Ovary (tissue), 9 donors: ENCODE data around the gene TRAF2. TPM values are rescaled to one million over a fixed set of nuclear protein-coding genes. Genes with fewer than 3 reads are reported as not detected.

Experiments
- DNase-seq, 5 donors: peaks; one replicate each; pipeline ENCODE4 v3.0.0-alpha.2; 2019 to 2020
- H3K27ac ChIP-seq, 2 donors: fragments of 200-600 bp; one replicate each; pipeline versions ENCODE4 v1.5.1 to v1.8.0; 2019 to 2022
- H3K27me3 ChIP-seq: fragments of 200-600 bp; one replicate; pipeline ENCODE4 v1.8.0; 2022
- H3K36me3 ChIP-seq: fragments of 200-600 bp; sonication (generic); one replicate; pipeline ENCODE4 v1.5.1; 2019
- H3K4me1 ChIP-seq: one replicate; pipeline ENCODE4 v1.8.1; 2013; ENCODE audit warnings: mild to moderate bottlenecking, moderate library complexity; ENCODE audit not compliant: insufficient read depth
- H3K4me3 ChIP-seq: fragments of 200-600 bp; sonication (generic); one replicate; pipeline ENCODE4 v1.5.1; 2017
- H3K9me3 ChIP-seq, 2 donors: fragments of 200-600 bp in 1 of 2; sonication (generic) in 1 of 2; one replicate each; pipeline versions ENCODE4 v1.5.1 to v1.8.1; 2013 to 2019; ENCODE audit warnings: mild to moderate bottlenecking in 1 of 2, moderate library complexity in 1 of 2
- CTCF ChIP-seq, 3 donors: fragments of 450-650 bp in 2 of 3; fragments of 200-600 bp in 1 of 3; IDR thresholded peaks; one replicate each; pipeline versions ENCODE4 v1.5.1 to v1.8.0; 2016 to 2022; ENCODE audit warnings: antibody characterized with exemption in 3 of 3, mild to moderate bottlenecking in 1 of 3
- EP300 ChIP-seq: sonication (generic); formaldehyde crosslinking; IDR thresholded peaks from one replicate; pipeline ENCODE4 v1.6.1; 2017; ENCODE audit warnings: antibody characterized with exemption
- POLR2A ChIP-seq: fragments of 450-650 bp; IDR thresholded peaks from one replicate; pipeline ENCODE4 v1.6.1; 2017; ENCODE audit warnings: antibody characterized with exemption, mild to moderate bottlenecking, moderate library complexity
- WGBS, 3 donors: extraction: QIAGEN DNeasy Blood & Tissue Kit in 1 of 3; methylation state at CpG; one replicate each; pipeline versions ENCODE4 v1.1.5 to v1.1.7; 2013 to 2017; 5-methylcytosine and 5-hydroxymethylcytosine counted together
- intact Hi-C, 4 donors: fragments of 100-400 bp; cut with DNase I; formaldehyde crosslinking; loops; one replicate each; pipeline versions ENCODE4 v1.11.0 to v1.15.1; 2022 to 2023
- polyA plus RNA-seq, 2 donors: library from polyadenylated mRNA; stranded (reverse); fragments of 200-250 nt in 1 of 2; fragments of 350-450 nt in 1 of 2; fragmentation: Illumina TruSeq in 1 of 2; extraction: RNeasy Lipid Tissue Mini Kit (QIAGEN cat#74804) in 1 of 2; gene quantifications; one replicate each; pipeline ENCODE4 v1.2.3, GENCODE V29; 2013 to 2014
- total RNA-seq, 7 donors: library from RNA; depleted of rRNA in 2 of 7; stranded (reverse); fragments of >200 nt in 2 of 7; fragmentation: NEBNext Ultra II Directional in 3 of 7; extraction: Animal tissue kit (Norgen Biotek cat#: 25700) in 3 of 7; gene quantifications; one replicate each; pipeline versions ENCODE4 v1.1.0 to v1.2.4, GENCODE V29; 2016 to 2023
- donor health status: DM: no; HTN: no; CAD: no; lungs with moderate emphysema.
- donor health status: DM: no; HTN: no; CAD: no.
- donor health status: Bipolar disorder and iron deficiency.
- donor health status: DM: yes; HTN: yes; CAD: no.
- donor health status: DM: no; HTN: no; CAD: no.
- donor health status: DM: yes; HTN: yes; CAD: no.

TRAF2 gene
- total and polyA plus RNA-seq, 9 donors, result 0.83 to 11.9 (median 9.7) TPM

GRCh38 chr9:136906266-136906665 lies 19.9 kb downstream of the TRAF2 start:
- H3K9me3 ChIP-seq, result no peaks in the 10 kb centered on the region
- no peaks in the 10 kb centered on the region for H3K27me3 ChIP-seq
- H3K27ac ChIP-seq, result no peak overlapping the region
- no peak overlapping the region for H3K4me3 ChIP-seq
- no peak for DNase-seq
- H3K4me1 ChIP-seq, result peaks cover 4% of the 10 kb centered on the region
- 62 to 70% (median 69%) methylated on average over 4 of the region's 4 CpGs for WGBS, 3 donors
- no peak for TF ChIP-seq CTCF (IDR thresholded peaks at IDR 0.05)
- intact Hi-C loops, result no loop called here
- H3K36me3 ChIP-seq, result no peaks in the 10 kb centered on the region

DNA sequence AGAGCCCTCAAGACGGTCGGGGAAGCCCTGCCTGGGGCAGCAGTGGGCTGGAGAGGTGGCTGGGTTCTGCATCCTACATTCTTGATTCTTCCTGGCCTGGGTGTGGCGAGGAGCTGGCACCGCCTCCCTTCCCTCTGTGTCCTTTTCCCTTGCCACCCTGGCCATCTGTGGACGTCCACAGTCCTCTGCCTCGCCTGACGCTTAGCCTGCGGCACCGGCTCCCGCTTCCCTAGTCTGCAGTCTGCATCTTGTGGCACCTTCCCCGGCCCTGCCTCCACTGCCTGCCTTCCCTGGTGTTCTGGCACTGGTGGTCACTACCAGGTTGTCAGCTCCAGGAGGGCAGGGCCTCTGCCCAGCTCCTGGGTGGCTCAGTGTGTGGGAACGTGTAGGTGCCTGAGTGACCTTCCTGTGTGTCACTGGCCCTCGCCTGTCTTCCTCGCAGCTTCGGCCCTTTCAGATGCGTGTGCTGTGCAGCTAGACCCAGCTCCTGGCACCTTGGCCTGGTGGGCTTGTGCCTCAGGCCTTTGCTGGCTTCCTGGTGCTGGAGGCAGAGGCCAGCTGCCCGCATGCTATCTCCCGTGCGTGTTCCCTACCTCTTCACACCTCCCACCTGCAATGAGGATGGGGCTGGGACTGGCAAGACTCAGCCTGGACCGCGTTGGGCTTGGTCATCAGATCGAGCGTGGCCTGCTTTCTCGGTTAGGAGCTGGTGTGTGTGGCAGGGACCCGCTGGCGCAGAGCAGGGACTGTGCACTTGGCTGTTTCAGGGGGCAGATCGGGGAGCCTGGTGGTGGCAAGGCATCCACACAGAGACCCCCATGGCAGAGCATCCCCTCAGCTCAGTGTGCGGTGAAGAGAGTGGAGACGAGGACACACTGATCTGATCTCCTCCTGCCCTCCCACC lies 20.9 kb downstream of the TRAF2 start:
- Histone ChIP-seq H3K36me3 (no peaks in the 10 kb centered on the region), H3K4me3 (no peak overlapping the region), H3K9me3 (no peaks in the 10 kb centered on the region), H3K4me1 (no peaks in the 10 kb centered on the region), H3K27ac (no peak overlapping the region), H3K27me3 (no peaks in the 10 kb centered on the region)
- WGBS, 3 donors, result 92 to 95% (median 93%) methylated on average over 29 of the region's 29 CpGs
- intact Hi-C loops, result no loop called here
- TF ChIP-seq CTCF (IDR thresholded peaks at IDR 0.05), result no peak
- no peak for TF ChIP-seq POLR2A
- TF ChIP-seq EP300, result no peak
- no peak for DNase-seq

- intact Hi-C loops, result no loop called here
Observed at GRCh38 chr9:136910197-136910900, 24.0 kb downstream of the TRAF2 start.

DNA sequence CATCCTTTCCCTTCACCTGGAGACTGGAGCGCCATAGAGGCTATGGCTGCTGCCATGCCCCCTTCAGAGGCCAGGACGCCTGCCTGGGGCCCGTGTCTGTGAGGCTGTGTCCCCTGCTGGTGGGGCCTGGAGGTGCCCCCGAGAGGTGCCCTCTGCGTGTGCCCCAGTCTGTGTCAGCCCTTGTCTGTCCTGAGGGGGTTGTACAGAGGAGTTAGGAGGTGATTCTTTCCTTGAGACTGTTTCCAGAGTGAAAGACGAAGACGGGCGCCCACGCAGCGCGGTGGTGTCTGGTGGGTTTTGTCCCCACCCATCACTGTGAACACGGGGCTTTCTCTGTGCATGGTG lies 24.6 kb downstream of the TRAF2 start:
- no peaks in the 10 kb centered on the region for H3K9me3 ChIP-seq
- H3K4me3 ChIP-seq, result no peak overlapping the region
- DNase-seq, result no peak
- no peaks in the 10 kb centered on the region for H3K36me3 ChIP-seq
- 88 to 89% (median 88%) methylated on average over 12 of the region's 12 CpGs for WGBS, 3 donors
- no peaks in the 10 kb centered on the region for H3K4me1 ChIP-seq
- H3K27me3 ChIP-seq, result no peaks in the 10 kb centered on the region
- intact Hi-C loops, result no loop called here
- no peak for TF ChIP-seq CTCF (IDR thresholded peaks at IDR 0.05)
- TF ChIP-seq EP300, result no peak
- no peak for TF ChIP-seq POLR2A
- H3K27ac ChIP-seq, result no peak overlapping the region

More at GRCh38 chr9:136910197-136910900, 24.0 kb downstream of the TRAF2 start:
- Histone ChIP-seq H3K4me1 (no peaks in the 10 kb centered on the region), H3K27ac (no peak overlapping the region), H3K27me3 (no peaks in the 10 kb centered on the region), H3K9me3 (no peaks in the 10 kb centered on the region), H3K4me3 (no peak overlapping the region), H3K36me3 (no peaks in the 10 kb centered on the region)
- TF ChIP-seq POLR2A (no peak), EP300 (no peak), CTCF (IDR thresholded peaks at IDR 0.05) (no peak)
- DNase-seq, result no peak
- 86 to 95% (median 92%) methylated on average over 12 of the region's 12 CpGs for WGBS, 3 donors
